GM21447 (cell line): ENCODE measurements around the gene ABCB8.
"Not testable (repeated sequence)": the region's sequence is repeated elsewhere in the genome, so short reads cannot be mapped to it uniquely, and the experiment has no call there.

Experiments
- ATAC-seq: cut with Tn5 transposase; IDR thresholded peaks from one replicate; pipeline ENCODE4 v1.9.1; 2021; ENCODE audit not compliant: unreplicated experiment

Gene ABCB8

GRCh38 chr7:151033864-151034249, 5.6 kb downstream of the ABCB8 start:
- no peak for ATAC-seq

DNA sequence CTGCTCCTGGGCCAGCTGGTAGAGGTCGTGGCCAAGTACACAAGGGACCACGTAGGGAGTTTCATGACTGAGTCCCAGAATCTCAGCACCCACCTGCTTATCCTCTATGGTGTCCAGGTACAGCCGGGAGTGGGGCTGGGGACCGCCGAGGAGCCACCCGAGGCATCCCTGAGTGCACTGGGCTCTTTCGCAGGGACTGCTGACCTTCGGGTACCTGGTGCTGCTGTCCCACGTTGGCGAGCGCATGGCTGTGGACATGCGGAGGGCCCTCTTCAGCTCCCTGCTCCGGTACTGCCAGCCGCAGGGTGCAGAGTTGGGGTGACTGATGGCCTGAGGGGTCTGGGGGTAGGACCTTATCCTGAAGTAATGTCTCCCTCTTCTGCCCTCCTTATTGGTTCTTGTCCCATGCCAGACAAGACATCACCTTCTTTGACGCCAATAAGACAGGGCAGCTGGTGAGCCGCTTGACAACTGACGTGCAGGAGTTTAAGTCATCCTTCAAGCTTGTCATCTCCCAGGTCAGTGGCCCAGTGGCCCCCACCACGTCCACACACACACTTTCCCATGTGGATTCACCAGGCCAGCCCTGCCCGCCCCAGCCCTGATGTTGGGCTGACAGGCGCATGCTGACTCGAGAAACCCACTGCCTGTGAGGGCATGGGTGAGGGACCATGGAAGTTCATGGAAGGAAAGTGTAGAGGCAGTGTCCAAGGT, 6.2 kb downstream of the ABCB8 start:
- ATAC-seq = no peak

GRCh38 chr7:151035026-151035717, 6.9 kb downstream of the ABCB8 start:
- ATAC-seq = no peak

DNA sequence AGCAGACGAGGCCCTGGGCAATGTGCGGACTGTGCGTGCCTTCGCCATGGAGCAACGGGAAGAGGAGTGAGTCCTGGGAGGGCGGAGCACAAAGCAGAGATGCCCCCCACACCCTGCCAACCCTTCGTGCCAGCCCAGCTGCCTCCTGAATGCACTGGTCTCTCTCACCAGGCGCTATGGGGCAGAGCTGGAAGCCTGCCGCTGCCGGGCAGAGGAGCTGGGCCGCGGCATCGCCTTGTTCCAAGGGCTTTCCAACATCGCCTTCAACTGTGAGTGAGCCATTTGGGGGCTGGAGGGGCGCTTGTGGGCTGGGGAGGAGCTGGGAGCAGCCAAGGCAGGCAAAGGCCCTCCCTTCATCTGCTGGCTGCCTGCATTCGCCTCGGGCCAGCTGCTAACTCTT, 7.7 kb downstream of the ABCB8 start:
- no peak for ATAC-seq

DNA sequence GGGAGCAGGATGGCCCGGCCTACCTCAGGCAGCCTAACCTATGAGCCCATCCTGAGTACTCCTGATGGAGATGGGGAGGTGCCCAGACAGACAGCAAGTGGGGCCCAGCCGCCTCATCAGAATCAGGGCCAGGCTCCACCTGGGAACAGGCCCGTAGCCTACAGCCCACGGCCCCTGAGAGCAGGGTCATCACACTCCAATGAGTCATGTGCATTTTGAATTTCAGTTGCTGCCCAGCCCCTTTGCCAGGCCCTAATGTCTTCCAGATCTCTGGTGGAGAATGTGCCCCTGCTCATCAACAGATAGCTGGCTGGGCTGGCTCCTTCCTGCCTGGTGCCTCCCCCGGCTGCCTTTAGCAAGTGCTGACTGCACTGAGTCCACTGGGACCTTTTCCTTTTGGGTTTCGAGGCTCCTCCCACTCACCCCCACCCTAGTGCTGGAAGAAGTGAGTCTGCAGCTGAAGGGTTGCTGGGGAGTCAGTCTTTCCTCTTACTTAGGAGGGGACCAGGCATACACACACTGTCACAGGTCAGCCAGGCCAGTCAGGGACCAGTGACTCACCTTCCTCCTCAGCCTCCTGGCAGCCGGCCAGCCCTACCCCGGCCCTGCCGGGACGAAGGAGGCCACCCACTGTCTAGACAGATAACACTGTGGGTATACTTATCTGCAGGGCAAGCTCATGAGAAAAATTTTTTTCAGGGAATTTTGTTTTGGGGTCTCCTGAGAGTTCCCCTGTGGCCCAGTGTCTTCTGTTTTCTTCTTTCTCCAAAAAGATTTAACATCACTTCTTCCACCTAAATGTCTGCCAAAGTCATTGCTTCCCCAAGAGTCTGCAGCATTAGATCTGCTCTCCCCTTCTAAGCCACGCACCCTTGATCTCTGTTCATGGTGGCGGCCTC, 10.9 kb downstream of the ABCB8 start:
- peak; percentile 53 for ATAC-seq

DNA sequence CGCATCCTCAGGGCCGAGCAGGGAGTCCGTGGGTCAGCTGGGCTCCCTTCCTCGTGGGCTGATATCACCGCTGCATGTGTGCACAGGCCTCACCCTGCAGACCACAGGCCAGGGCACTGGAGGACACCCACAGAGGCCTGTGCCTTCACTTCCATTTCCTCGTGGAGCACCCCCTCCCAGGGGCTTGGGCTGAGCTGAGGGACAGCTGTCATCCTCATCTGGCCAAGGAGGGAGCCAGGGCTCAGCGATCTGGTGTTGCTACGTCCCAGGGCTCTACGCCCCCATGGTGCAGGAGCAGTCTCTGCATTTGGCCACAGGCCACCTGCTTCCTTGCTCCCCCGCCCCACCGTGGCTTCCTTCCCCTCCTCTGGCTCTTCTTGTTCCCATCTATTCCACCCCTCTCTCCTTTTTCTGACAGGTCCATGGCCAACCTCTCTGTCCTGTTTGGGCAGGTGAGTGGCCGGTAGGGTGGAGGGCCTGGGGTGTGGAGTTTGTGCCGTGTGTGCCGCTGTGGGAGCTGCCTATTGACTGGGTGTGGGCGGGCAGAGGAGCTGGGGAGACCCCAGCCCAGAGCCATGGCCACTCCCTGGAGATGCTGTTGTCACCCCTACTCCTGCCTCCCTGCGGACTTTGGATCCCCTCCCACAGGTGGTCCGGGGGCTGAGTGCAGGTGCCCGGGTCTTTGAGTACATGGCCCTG, 11.7 kb downstream of the ABCB8 start:
- ATAC-seq = no peak

DNA sequence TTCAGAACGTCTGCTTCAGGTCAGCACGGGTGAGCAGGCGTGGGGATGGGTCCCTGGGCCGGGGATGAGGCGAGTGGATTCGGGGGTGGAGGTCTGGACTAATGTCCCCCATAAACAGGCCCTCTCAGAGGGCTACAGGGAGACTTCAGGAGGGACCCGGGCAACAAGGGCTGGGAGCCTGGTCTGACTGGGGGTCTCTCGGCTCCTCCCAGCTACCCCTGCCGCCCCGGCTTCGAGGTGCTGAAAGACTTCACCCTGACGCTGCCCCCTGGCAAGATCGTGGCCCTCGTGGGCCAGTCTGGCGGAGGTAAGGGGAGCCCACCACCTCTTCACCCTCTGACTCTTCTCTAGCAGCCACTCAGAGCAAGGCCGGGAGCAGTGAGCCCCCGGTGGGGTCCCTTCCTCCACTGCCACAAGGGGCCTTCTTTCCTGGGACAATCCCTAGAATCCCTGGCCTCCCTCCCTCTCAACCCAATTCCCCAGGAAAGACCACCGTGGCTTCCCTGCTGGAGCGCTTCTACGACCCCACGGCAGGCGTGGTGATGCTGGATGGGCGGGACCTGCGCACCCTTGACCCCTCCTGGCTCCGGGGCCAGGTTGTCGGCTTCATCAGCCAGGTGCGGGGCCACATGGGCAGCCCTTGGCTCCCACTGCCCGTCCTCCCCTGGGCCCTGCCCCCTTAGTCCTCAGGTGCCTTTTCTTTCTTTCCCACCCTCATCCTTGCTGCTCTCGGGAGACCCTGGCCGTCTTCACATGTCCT, 12.5 kb downstream of the ABCB8 start:
- no peak for ATAC-seq

DNA sequence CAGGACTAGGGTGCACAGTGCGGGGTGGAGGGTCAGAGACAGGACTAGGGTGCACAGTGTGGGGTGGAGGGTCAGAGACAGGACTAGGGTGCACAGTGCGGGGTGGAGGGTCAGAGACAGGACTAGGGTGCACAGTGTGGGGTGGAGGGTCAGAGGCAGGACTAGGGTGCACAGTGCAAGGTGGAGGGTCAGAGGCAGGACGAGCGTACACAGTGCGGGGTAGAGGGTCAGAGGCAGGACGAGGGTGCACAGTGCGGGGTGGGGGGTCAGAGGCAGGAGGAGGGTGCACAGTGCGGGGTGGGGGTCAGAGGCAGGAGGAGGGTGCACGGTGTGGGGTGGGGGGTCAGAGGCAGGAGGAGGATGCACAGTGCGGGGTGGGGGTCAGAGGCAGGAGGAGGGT, 15.2 kb downstream of the ABCB8 start:
- not testable (repeated sequence) for ATAC-seq

DNA sequence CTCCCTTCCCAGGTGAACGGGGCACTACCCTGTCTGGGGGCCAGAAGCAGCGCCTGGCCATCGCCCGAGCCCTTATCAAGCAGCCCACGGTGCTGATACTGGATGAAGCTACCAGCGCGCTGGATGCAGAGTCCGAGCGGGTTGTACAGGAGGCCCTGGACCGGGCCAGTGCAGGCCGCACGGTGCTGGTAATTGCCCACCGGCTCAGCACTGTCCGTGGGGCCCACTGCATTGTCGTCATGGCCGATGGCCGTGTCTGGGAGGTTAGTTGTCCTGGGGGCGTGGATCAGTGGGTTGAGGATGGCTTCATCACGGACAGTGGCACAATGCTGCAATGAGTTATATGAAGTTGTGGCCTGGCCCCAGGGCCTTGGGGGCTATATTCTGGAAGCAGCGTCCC, 15.7 kb downstream of the ABCB8 start:
- ATAC-seq = no peak

DNA sequence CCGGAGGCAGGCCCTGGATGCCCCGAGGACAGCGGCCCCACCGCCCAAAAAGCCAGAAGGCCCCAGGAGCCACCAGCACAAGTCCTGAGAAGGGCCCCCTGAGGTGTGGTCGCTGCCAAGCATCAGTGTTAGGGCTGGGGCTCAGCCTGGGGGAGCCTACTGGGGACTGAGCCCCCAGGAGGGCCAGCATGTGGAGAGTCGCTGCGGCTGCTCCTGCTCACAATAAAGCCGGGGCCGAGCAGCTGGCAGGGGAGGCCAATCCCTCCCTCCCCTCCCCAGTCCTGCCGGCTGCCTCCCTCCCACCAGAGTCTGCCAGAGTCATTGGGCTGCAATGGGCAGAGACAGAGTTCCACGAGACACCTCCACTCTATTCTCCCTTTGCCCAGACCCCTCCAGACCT, 17.0 kb downstream of the ABCB8 start:
- no peak for ATAC-seq

- ATAC-seq = no peak
These were observed 17.7 kb downstream of the ABCB8 start for GRCh38 chr7:151045967-151046366.

GRCh38 chr7:151046603-151047573, 18.6 kb downstream of the ABCB8 start:
- no peak for ATAC-seq

- no peak for ATAC-seq
These were observed 19.9 kb downstream of the ABCB8 start, which contains the start of gene ASIC3 for GRCh38 chr7:151047976-151048815. Gene ASIC3 (plus strand): TSS chr7:151048531. CDS start chr7:151048886, 355 bp downstream.

DNA sequence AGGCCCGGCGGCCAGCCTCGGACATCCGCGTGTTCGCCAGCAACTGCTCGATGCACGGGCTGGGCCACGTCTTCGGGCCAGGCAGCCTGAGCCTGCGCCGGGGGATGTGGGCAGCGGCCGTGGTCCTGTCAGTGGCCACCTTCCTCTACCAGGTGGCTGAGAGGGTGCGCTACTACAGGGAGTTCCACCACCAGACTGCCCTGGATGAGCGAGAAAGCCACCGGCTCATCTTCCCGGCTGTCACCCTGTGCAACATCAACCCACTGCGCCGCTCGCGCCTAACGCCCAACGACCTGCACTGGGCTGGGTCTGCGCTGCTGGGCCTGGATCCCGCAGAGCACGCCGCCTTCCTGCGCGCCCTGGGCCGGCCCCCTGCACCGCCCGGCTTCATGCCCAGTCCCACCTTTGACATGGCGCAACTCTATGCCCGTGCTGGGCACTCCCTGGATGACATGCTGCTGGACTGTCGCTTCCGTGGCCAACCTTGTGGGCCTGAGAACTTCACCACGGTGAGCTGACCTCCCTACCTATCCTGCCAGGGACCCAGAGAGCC, 20.7 kb downstream of the ABCB8 start:
- no peak for ATAC-seq

DNA sequence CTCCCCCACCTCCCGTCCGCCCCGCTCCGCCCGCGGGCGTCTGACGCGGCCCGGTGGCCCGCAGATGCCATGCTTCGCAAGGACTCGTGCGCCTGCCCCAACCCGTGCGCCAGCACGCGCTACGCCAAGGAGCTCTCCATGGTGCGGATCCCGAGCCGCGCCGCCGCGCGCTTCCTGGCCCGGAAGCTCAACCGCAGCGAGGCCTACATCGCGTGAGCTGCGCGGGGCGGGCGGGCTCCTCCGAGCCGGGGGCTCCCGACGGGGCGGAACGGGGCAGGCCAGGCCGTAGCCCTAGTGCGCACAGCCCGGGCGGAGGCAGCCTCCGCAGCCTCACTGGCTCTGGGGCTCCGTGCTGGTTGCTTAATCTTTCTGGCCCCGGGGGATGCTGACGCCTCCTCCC, 22.9 kb downstream of the ABCB8 start:
- no peak for ATAC-seq

GRCh38 chr7:151053096-151053495, 24.8 kb downstream of the ABCB8 start:
- ATAC-seq = no peak

- no peak for ATAC-seq
These were observed 25.5 kb downstream of the ABCB8 start for GRCh38 chr7:151053751-151054150.

GRCh38 chr7:151056283-151056665, 28.0 kb downstream of the ABCB8 start:
- ATAC-seq = no peak
